Endodermal cell (in vitro differentiated cells): Measurements from ENCODE around the gene DHRS1. TPM values are rescaled to one million over a fixed set of nuclear protein-coding genes. Genes with fewer than 3 reads are reported as not detected.

Experiments used
- DNase-seq: peaks from one replicate; pipeline ENCODE4 v3.0.0-alpha.2; 2017
- H3K27ac ChIP-seq: 2 replicates; pipeline ENCODE4 v1.5.1; 2013; ENCODE audit warnings: mild to moderate bottlenecking, low read depth, low read length, moderate library complexity
- H3K27me3 ChIP-seq: 2 replicates; pipeline ENCODE4 v1.6.1; 2013; ENCODE audit warnings: mild to moderate bottlenecking, low read length, moderate library complexity; ENCODE audit not compliant: insufficient read depth, control insufficient read depth, poor library complexity, severe bottlenecking
- H3K36me3 ChIP-seq: 2 replicates; pipeline ENCODE4 v1.7.0; 2013; ENCODE audit warnings: mild to moderate bottlenecking, low read length, moderate library complexity; ENCODE audit not compliant: control insufficient read depth, insufficient read depth
- H3K4me1 ChIP-seq: one replicate; pipeline ENCODE4 v1.7.0; 2013; ENCODE audit warnings: low read length; ENCODE audit not compliant: control insufficient read depth, insufficient read depth
- H3K4me3 ChIP-seq: 2 replicates; pipeline ENCODE4 v1.5.1; 2013; ENCODE audit warnings: mild to moderate bottlenecking, low read length, moderate library complexity
- H3K9ac ChIP-seq: 2 replicates; pipeline ENCODE4 v1.6.1; 2013; ENCODE audit warnings: mild to moderate bottlenecking, low read length, moderate library complexity; ENCODE audit not compliant: poor library complexity, severe bottlenecking; ENCODE audit errors: extremely low read depth
- H3K9me3 ChIP-seq: 2 replicates; pipeline ENCODE4 v1.6.1; 2013; ENCODE audit warnings: mild to moderate bottlenecking, low read length, moderate library complexity; ENCODE audit not compliant: control insufficient read depth
- H3K27ac Mint-ChIP-seq: 2 replicates; pipeline ENCODE4 v1.8.0; 2020; ENCODE audit warnings: mixed read lengths
- H3K27me3 Mint-ChIP-seq: 2 replicates; pipeline ENCODE4 v1.8.0; 2021; ENCODE audit warnings: mild to moderate bottlenecking, mixed read lengths; ENCODE audit not compliant: insufficient read depth
- H3K36me3 Mint-ChIP-seq: 2 replicates; pipeline ENCODE4 v1.8.0; 2020; ENCODE audit warnings: low read depth, mixed read lengths
- H3K4me1 Mint-ChIP-seq: 2 replicates; pipeline ENCODE4 v1.8.0; 2020; ENCODE audit warnings: mixed read lengths
- H3K4me3 Mint-ChIP-seq: 2 replicates; pipeline ENCODE4 v1.8.0; 2020; ENCODE audit warnings: mild to moderate bottlenecking, moderate library complexity, mixed read lengths
- H3K9me3 Mint-ChIP-seq: 2 replicates; pipeline ENCODE4 v1.8.0; 2020; ENCODE audit warnings: mild to moderate bottlenecking, mixed read lengths
- WGBS, 2 experiments: methylation state at CpG; one replicate each; pipeline versions ENCODE4 v1.1.5 to v1.1.7; 2013; ENCODE audit warnings: missing lambda C conversion rate in 2 of 2, mixed read lengths in 1 of 2; ENCODE audit not compliant: insufficient coverage in 1 of 2, insufficient read length in 1 of 2; 5-methylcytosine and 5-hydroxymethylcytosine counted together
- total RNA-seq, 2 donors: library from RNA; stranded (reverse); fragmentation: NEBNext Ultra II Directional in 1 of 2; extraction: Animal tissue kit (Norgen Biotek cat#: 25700) in 1 of 2; gene quantifications; 2 replicates in 1 of 2; 3 replicates in 1 of 2; pipeline ENCODE4 v1.2.1, GENCODE V29; 2021
- TF ChIP-seq, protein P1 (sequence below): fragments of 200-600 bp; sonication (generic); conservative IDR thresholded peaks from 2 replicates; pipeline ENCODE4 v1.5.0; 2021; ENCODE audit warnings: antibody characterized with exemption, mild to moderate bottlenecking

The DHRS1 gene
- total RNA-seq, 2 donors from 2014 or later: 21.2 to 22.5 TPM

DNA sequence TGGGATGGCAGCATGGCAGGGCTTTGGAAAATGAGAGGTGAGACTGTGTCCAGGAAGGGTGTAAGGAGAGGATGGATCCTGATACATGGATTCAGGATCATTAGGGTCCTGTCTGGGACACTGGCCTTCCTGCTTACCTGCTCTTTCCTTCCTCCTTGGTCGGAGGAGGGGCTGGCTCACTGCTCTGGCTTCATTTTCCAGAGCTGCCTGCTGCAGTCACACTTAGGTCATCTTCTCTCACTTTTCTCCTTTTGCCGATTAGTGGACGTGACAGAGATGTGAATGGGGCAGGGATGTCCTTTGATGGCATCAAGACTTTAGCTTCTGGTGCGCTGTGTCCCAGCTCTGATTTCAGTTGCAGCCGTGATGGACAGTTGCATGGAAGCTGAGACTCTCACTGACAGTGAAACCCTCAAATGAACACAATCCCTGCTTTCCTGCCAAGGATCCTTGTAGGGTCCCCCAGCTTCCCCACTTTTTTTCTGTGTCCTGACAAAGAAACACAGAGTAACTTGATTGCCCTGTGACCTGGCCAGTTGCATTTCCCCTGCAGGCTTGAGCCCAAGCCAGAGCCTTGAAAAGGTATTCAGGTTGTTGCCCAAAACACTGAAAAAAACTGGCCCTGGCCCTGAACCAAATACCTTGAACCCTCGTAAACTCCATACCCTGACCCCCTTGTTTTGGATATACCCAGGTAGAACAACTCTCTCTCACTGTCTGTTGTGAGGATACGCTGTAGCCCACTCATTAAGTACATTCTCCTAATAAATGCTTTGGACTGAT lies 9.0 kb upstream of the DHRS1 start:
- Mint-ChIP-seq H3K27me3 (no peaks in the 10 kb centered on the region), H3K4me3 (no peak overlapping the region), H3K27ac (no peak overlapping the region), H3K36me3 (peaks cover 46% of the 10 kb centered on the region), H3K9me3 (no peaks in the 10 kb centered on the region), H3K4me1 (peaks cover 10% of the 10 kb centered on the region)
- Histone ChIP-seq H3K4me3 (no peak overlapping the region), H3K9me3 (no peaks in the 10 kb centered on the region), H3K27me3 (no peaks in the 10 kb centered on the region), H3K9ac (no peak overlapping the region), H3K4me1 (no peaks in the 10 kb centered on the region), H3K36me3 (peaks cover 46% of the 10 kb centered on the region), H3K27ac (no peak overlapping the region)
- no peak for DNase-seq
- WGBS, 2 experiments: 86 to 90% methylated on average over 7 of the region's 7 CpGs
- TF ChIP-seq, protein P1, sequence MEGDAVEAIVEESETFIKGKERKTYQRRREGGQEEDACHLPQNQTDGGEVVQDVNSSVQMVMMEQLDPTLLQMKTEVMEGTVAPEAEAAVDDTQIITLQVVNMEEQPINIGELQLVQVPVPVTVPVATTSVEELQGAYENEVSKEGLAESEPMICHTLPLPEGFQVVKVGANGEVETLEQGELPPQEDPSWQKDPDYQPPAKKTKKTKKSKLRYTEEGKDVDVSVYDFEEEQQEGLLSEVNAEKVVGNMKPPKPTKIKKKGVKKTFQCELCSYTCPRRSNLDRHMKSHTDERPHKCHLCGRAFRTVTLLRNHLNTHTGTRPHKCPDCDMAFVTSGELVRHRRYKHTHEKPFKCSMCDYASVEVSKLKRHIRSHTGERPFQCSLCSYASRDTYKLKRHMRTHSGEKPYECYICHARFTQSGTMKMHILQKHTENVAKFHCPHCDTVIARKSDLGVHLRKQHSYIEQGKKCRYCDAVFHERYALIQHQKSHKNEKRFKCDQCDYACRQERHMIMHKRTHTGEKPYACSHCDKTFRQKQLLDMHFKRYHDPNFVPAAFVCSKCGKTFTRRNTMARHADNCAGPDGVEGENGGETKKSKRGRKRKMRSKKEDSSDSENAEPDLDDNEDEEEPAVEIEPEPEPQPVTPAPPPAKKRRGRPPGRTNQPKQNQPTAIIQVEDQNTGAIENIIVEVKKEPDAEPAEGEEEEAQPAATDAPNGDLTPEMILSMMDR: peak; percentile 36

DNA sequence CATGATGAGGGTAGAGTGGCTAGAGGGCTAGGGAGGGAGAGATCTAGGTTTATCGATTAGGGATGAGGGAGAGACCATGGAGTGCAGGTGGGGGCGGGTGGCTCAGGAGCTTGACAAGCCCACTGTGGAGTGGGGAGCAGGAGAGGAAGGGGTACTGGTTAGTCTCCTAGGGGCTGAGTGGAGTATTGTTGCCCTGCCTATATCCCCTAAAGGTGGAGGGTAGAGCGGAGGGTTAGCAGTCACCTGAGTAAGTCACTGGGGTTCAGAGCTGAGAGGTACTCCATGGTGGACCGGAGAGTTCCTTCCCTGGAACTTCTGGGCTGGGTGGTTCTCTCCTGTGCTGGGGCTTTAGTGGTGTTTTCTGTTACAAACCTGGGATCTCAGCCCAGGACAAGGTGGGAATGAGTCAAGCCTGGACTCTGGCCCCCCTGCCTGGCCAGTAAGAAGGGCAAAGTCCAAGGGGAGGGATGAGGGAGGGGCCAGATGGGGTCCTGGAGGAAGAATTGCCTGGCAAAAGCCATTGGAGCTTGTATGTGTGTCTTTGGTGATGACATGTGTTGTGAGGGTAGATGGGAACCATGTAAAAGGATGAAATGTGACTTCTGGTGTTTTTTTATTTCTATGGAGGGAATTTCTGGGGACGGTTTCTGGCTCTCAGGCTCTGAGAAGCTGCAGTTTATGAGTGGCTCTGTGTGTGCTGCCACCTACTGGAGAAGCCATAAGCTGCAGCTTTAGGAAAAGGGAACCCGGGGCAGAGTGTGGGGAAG lies 8.2 kb upstream of the DHRS1 start, which contains the start of gene CIDEB:
TSS of gene CIDEB (minus strand) at position 403 of the 767 bp plus-strand sequence. CDS start at position 284, 119 bp downstream.
- WGBS, 2 experiments: 62 to 69% methylated on average over 5 to 6 of the region's 6 CpGs
- Histone ChIP-seq H3K9me3 (no peaks in the 10 kb centered on the region), H3K4me3 (peak within 1 kb of the TSS; percentile 44), H3K27me3 (no peaks in the 10 kb centered on the region), H3K27ac (no peak within 1 kb of the TSS), H3K4me1 (no peaks in the 10 kb centered on the region), H3K36me3 (peaks cover 54% of the 10 kb centered on the region), H3K9ac (no peak within 1 kb of the TSS)
- Mint-ChIP-seq H3K27me3 (no peaks in the 10 kb centered on the region), H3K9me3 (no peaks in the 10 kb centered on the region), H3K36me3 (peaks cover 54% of the 10 kb centered on the region), H3K4me3 (peak within 1 kb of the TSS; percentile 34), H3K4me1 (peaks cover 10% of the 10 kb centered on the region), H3K27ac (peak within 1 kb of the TSS; percentile 81)
- TF ChIP-seq, protein P1: peak; percentile 98
- peak; percentile 91 for DNase-seq

DNA sequence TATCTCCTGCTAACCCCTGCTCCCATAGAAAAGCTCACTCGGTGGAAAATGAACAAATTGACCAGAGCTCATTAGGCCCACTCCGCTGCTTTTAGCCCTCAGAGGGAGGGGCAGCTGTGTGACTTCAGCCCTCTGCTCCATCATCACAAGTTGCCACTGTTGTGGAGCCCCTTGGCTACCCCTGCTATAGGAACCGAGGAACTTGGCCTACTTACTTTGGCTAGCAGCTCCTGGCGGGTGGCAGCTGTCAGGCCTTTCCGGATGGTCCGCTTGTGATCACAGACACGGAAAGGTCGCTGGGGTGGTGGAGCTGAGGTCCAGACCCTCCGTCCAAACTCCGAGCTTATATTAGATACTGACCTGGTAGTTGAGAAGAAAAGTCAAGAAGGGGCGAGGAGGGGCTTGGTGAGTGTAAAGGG lies 7.6 kb upstream of the DHRS1 start:
- Mint-ChIP-seq H3K9me3 (no peaks in the 10 kb centered on the region), H3K4me1 (peaks cover 10% of the 10 kb centered on the region), H3K36me3 (peaks cover 60% of the 10 kb centered on the region), H3K27me3 (no peaks in the 10 kb centered on the region), H3K27ac (peak overlapping the region; percentile 81), H3K4me3 (peak overlapping the region; percentile 34)
- H3K9ac ChIP-seq: no peak overlapping the region
- 82 to 85% methylated on average over 11 of the region's 11 CpGs for WGBS, 2 experiments
- no peak for DNase-seq
- H3K9me3 ChIP-seq: no peaks in the 10 kb centered on the region
- no peaks in the 10 kb centered on the region for H3K4me1 ChIP-seq
- H3K4me3 ChIP-seq: peak overlapping the region; percentile 44
- peaks cover 60% of the 10 kb centered on the region for H3K36me3 ChIP-seq
- H3K27ac ChIP-seq: no peak overlapping the region
- H3K27me3 ChIP-seq: no peaks in the 10 kb centered on the region
- TF ChIP-seq, protein P1: no peak
